Measurements from ENCODE around the gene SNX19. TPM values are rescaled to one million over a fixed set of nuclear protein-coding genes. Genes with fewer than 3 reads are reported as not detected.

The SNX19 gene, protein sequence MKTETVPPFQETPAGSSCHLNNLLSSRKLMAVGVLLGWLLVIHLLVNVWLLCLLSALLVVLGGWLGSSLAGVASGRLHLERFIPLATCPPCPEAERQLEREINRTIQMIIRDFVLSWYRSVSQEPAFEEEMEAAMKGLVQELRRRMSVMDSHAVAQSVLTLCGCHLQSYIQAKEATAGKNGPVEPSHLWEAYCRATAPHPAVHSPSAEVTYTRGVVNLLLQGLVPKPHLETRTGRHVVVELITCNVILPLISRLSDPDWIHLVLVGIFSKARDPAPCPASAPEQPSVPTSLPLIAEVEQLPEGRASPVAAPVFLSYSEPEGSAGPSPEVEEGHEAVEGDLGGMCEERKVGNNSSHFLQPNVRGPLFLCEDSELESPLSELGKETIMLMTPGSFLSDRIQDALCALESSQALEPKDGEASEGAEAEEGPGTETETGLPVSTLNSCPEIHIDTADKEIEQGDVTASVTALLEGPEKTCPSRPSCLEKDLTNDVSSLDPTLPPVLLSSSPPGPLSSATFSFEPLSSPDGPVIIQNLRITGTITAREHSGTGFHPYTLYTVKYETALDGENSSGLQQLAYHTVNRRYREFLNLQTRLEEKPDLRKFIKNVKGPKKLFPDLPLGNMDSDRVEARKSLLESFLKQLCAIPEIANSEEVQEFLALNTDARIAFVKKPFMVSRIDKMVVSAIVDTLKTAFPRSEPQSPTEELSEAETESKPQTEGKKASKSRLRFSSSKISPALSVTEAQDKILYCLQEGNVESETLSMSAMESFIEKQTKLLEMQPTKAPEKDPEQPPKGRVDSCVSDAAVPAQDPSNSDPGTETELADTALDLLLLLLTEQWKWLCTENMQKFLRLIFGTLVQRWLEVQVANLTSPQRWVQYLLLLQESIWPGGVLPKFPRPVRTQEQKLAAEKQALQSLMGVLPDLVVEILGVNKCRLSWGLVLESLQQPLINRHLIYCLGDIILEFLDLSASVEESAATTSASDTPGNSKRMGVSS
- 79.3 TPM for total RNA-seq (2021; ENCODE audit: unreplicated experiment)
- polyA plus RNA-seq (2012; ENCODE audit: insufficient read length) = 66.1 TPM
- percentile 92 among the genes with signal in this experiment for Bru-seq, nascent RNA
- percentile 93 among the genes with signal in this experiment for BruChase-seq, experiment 1, labeled RNA remaining after a 2-hour chase
- BruChase-seq, experiment 2, labeled RNA remaining after a 6-hour chase = percentile 93 among the genes with signal in this experiment
- long read RNA-seq, full-length matches to known transcripts = 34 of 58 reads
- long read RNA-seq, partial matches to known transcripts = 8 of 58 reads
- long read RNA-seq, other reads (novel, unspliced or antisense) = 16 of 58 reads

- ChIA-PET POLR2A (interaction anchor here (0.5 kb wide), 1 partner anchor 11 kb away, joined by 10 read pairs; no protein-coding TSS in a partner anchor), CTCF (interaction anchor here (0.6 to 1.2 kb wide), 5 partner anchors 22 to 758 kb away, joined by 3 to 12 read pairs (median 5); no protein-coding TSS in a partner anchor)
- no TSS peak for BruUV-seq (replicated peaks)
- no peaks in the 10 kb centered on the region for H3K27me3 ChIP-seq (ENCODE audit: control insufficient read depth, insufficient read depth, low read length)
- peak within 1 kb of the TSS; percentile 62 to 94 for H3K4me3 ChIP-seq (ENCODE audit: low read depth in 2 of 2, low read length in 2 of 2)
- peak; percentile 99 for ATAC-seq
- H3K27ac ChIP-seq (ENCODE audit: low read length) = peak within 1 kb of the TSS; percentile 90
- TF ChIP-seq, protein P1, sequence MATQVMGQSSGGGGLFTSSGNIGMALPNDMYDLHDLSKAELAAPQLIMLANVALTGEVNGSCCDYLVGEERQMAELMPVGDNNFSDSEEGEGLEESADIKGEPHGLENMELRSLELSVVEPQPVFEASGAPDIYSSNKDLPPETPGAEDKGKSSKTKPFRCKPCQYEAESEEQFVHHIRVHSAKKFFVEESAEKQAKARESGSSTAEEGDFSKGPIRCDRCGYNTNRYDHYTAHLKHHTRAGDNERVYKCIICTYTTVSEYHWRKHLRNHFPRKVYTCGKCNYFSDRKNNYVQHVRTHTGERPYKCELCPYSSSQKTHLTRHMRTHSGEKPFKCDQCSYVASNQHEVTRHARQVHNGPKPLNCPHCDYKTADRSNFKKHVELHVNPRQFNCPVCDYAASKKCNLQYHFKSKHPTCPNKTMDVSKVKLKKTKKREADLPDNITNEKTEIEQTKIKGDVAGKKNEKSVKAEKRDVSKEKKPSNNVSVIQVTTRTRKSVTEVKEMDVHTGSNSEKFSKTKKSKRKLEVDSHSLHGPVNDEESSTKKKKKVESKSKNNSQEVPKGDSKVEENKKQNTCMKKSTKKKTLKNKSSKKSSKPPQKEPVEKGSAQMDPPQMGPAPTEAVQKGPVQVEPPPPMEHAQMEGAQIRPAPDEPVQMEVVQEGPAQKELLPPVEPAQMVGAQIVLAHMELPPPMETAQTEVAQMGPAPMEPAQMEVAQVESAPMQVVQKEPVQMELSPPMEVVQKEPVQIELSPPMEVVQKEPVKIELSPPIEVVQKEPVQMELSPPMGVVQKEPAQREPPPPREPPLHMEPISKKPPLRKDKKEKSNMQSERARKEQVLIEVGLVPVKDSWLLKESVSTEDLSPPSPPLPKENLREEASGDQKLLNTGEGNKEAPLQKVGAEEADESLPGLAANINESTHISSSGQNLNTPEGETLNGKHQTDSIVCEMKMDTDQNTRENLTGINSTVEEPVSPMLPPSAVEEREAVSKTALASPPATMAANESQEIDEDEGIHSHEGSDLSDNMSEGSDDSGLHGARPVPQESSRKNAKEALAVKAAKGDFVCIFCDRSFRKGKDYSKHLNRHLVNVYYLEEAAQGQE (IDR thresholded peaks at IDR 0.05; ENCODE audit: insufficient read depth in 1 of 2, low read depth in 2 of 2, low read length in 1 of 2) = peak in 1 of 2 experiments; percentile 68; a peak in 2 of 4 replicates
- TF ChIP-seq CTCF (IDR thresholded peaks at IDR 0.05) = peak; percentile 100
- peak; percentile 71 for TF ChIP-seq TCF7L2 (IDR thresholded peaks at IDR 0.05; ENCODE audit: low read depth, low read length)
- TF ChIP-seq POLR2AphosphoS5 (IDR thresholded peaks at IDR 0.05; ENCODE audit: low read depth, low read length) = peak; percentile 94
- peak; percentile 90; the same call in 1 of the 2 replicates for TF ChIP-seq SIN3A (IDR thresholded peaks at IDR 0.05; ENCODE audit: borderline replicate concordance, insufficient read depth, low read depth, low read length)
- no peaks in the 10 kb centered on the region; the same call in 1 of the 2 replicates for H3K36me3 ChIP-seq (ENCODE audit: control insufficient read depth, insufficient read depth, low read length)
- DNase-seq (ENCODE audit: low read depth, low spot score) = peak; percentile 69
- in situ Hi-C loops (cut with HindIII; ENCODE audit: low pct_unique_long_range_greater_than_20kb, low sequenced_read_pairs) = no loop called here
- intact Hi-C loops (cut with micrococcal nuclease; ENCODE audit: unreplicated experiment) = no loop called here
- H3K9me3 ChIP-seq (ENCODE audit: control insufficient read depth, insufficient read depth, low read depth, low read length) = no peaks in the 10 kb centered on the region
- H3K4me1 ChIP-seq (ENCODE audit: control insufficient read depth, insufficient read depth, low read length) = 0 out of 2 replicates have a peak, but pooled peaks cover 3% of the 10 kb centered on the region
Measured at GRCh38 chr11:130916238-130916855, at the start of gene SNX19. SNX19 (minus strand) TSS chr11:130916479; CDS start chr11:130915939, 540 bp downstream.

All from Panc1 (cell line).